B cell (primary cell): ENCODE measurements around the gene PTPRN2. TPM values are rescaled to one million over a fixed set of nuclear protein-coding genes. Genes with fewer than 3 reads are reported as not detected.

Experiments
- ATAC-seq: fragments of 200-7000 bp; cut with Tn5 transposase; one replicate; pipeline ENCODE4 v1.10.0; 2021; ENCODE audit warnings: low read depth, mild to moderate bottlenecking, moderate number of reproducible peaks, moderate library complexity
- CTCF ChIA-PET: fragments of 350-600 bp; sonication (Branson Sonifier 250); formaldehyde crosslinking; loops from one replicate; lab custom pipeline; 2021; ENCODE audit warnings: antibody characterized with exemption, inconsistent platforms; lab: Charles Lee
- POLR2A ChIA-PET: fragments of 350-600 bp; sonication (Branson Sonifier 250); formaldehyde crosslinking; loops from one replicate; lab custom pipeline; 2021; ENCODE audit warnings: antibody characterized with exemption; lab: Charles Lee
- DNase-seq: peaks from one replicate; pipeline ENCODE4 v3.0.0; 2013
- H2AFZ ChIP-seq: 2 replicates; pipeline ENCODE4 v1.6.1; 2012; ENCODE audit warnings: mild to moderate bottlenecking, low read depth, low read length; ENCODE audit not compliant: insufficient read depth, poor library complexity, severe bottlenecking
- H3K27ac ChIP-seq, 2 donors: 1 replicate in 1 of 2; 2 replicates in 1 of 2; pipeline ENCODE4 v1.5.1; 2012 to 2013; ENCODE audit warnings: low read length in 2 of 2, mild to moderate bottlenecking in 2 of 2, moderate library complexity in 1 of 2
- H3K27me3 ChIP-seq, 4 experiments: fragments of 200-600 bp in 1 of 4; sonication (generic) in 1 of 4; replicated peaks in 1 of 4; 1 replicate in 2 of 4; 2 replicates in 2 of 4; pipeline versions ENCODE4 v1.6.1 to v1.7.0; 2013 to 2016; ENCODE audit warnings: low read length in 3 of 4, mild to moderate bottlenecking in 2 of 4, mixed read lengths in 1 of 4, moderate library complexity in 1 of 4; ENCODE audit not compliant: insufficient read depth in 4 of 4, control insufficient read depth in 3 of 4; ENCODE audit errors: control extremely low read depth in 1 of 4
- H3K36me3 ChIP-seq, 2 experiments: replicated peaks in 1 of 2; 1 replicate in 1 of 2; 2 replicates in 1 of 2; pipeline versions ENCODE4 v1.6.1 to v1.7.1; 2013; ENCODE audit warnings: low read length in 1 of 2; ENCODE audit not compliant: insufficient read depth in 2 of 2, control insufficient read depth in 1 of 2; ENCODE audit errors: control extremely low read depth in 1 of 2, extremely low read depth in 1 of 2
- H3K4me1 ChIP-seq, 2 donors: fragments of 200-600 bp in 1 of 2; sonication (generic) in 1 of 2; 1 replicate in 1 of 2; 2 replicates in 1 of 2; pipeline versions ENCODE4 v1.5.1 to v1.6.1; 2013 to 2017; ENCODE audit warnings: low read length in 2 of 2; ENCODE audit not compliant: control insufficient read depth in 2 of 2, insufficient read depth in 2 of 2
- H3K4me2 ChIP-seq: replicated peaks from 2 replicates; pipeline ENCODE3; 2012; ENCODE audit warnings: mild to moderate bottlenecking, low read depth, low read length; ENCODE audit not compliant: poor library complexity, severe bottlenecking
- H3K4me3 ChIP-seq, 5 experiments: fragments of 200-600 bp in 1 of 5; sonication (generic) in 1 of 5; 1 replicate in 3 of 5; 2 replicates in 2 of 5; pipeline versions ENCODE4 v1.5.1 to v1.7.0; 2011 to 2016; ENCODE audit warnings: low read length in 4 of 5, mild to moderate bottlenecking in 4 of 5, low read depth in 2 of 5, control low read depth in 1 of 5, moderate library complexity in 1 of 5; ENCODE audit not compliant: insufficient read depth in 1 of 5; ENCODE audit errors: control extremely low read depth in 1 of 5, extremely low read depth in 1 of 5
- H3K79me2 ChIP-seq: fragments of 200-600 bp; sonication (generic); one replicate; pipeline ENCODE4 v1.6.0; 2016; ENCODE audit warnings: low read length; ENCODE audit not compliant: control insufficient read depth, insufficient read depth
- H3K9ac ChIP-seq: fragments of 200-600 bp; sonication (generic); 2 replicates; pipeline ENCODE4 v1.6.1; 2017; ENCODE audit warnings: mild to moderate bottlenecking, low read length, moderate library complexity
- H3K9me3 ChIP-seq, 3 donors: one replicate each; pipeline versions ENCODE4 v1.6.1 to v1.7.1; 2013; ENCODE audit warnings: low read length in 2 of 3; ENCODE audit not compliant: control insufficient read depth in 2 of 3, insufficient read depth in 1 of 3; ENCODE audit errors: control extremely low read depth in 1 of 3
- H4K20me1 ChIP-seq: 2 replicates; pipeline ENCODE4 v1.6.0; 2012; ENCODE audit warnings: mild to moderate bottlenecking, low read length; ENCODE audit not compliant: insufficient read depth, control insufficient read depth, poor library complexity, severe bottlenecking
- H3K27ac Mint-ChIP-seq: one replicate; pipeline ENCODE4 v1.8.0; 2021; ENCODE audit warnings: mixed read lengths
- H3K27me3 Mint-ChIP-seq: one replicate; pipeline ENCODE4 v1.8.0; 2021; ENCODE audit warnings: mixed read lengths
- H3K4me1 Mint-ChIP-seq: one replicate; pipeline ENCODE4 v1.8.0; 2021; ENCODE audit warnings: mixed read lengths
- H3K4me3 Mint-ChIP-seq: one replicate; pipeline ENCODE4 v1.8.0; 2021; ENCODE audit warnings: mixed read lengths
- H3K9me3 Mint-ChIP-seq: one replicate; pipeline ENCODE4 v1.8.0; 2022; ENCODE audit warnings: mixed read lengths; ENCODE audit not compliant: insufficient read depth
- CTCF ChIP-seq: fragments of 200-600 bp; IDR thresholded peaks from one replicate; pipeline ENCODE4 v1.8.0; 2022; ENCODE audit warnings: antibody characterized with exemption, mild to moderate bottlenecking
- EZH2 ChIP-seq: IDR thresholded peaks from 2 replicates; pipeline ENCODE4 v1.6.1; 2012; ENCODE audit warnings: borderline replicate concordance, low read depth, mild to moderate bottlenecking, moderate library complexity, low read length; ENCODE audit not compliant: insufficient read depth, poor library complexity, severe bottlenecking
- WGBS: methylation state at CpG from one replicate; pipeline ENCODE4 v1.1.5; 2013; ENCODE audit warnings: missing lambda C conversion rate; ENCODE audit not compliant: insufficient coverage; 5-methylcytosine and 5-hydroxymethylcytosine counted together
- intact Hi-C: fragments of 100-400 bp; cut with micrococcal nuclease; formaldehyde crosslinking; loops from one replicate; pipeline ENCODE4 v1.10.0; 2022
- polyA plus RNA-seq: library from polyadenylated mRNA; depleted of rRNA; stranded (reverse); fragments of >200 nt; gene quantifications from 2 replicates; pipeline ENCODE4 v1.2.3, GENCODE V29; 2012
- total RNA-seq, 2 donors: library from RNA; stranded (reverse); fragments of 120-200 nt in 1 of 2; gene quantifications; 1 replicate in 1 of 2; 2 replicates in 1 of 2; pipeline versions ENCODE4 v1.2.3 to v1.2.4, GENCODE V29; 2013 to 2022

Gene PTPRN2
- total and polyA plus RNA-seq, 2 donors (not counting 1 experiment from before 2014, with no cell fraction given): 2.0 to 5.0 TPM

- H2AFZ ChIP-seq: no peak overlapping the region
- WGBS: 90% methylated on average over 17 of the region's 17 CpGs
- intact Hi-C loops: no loop called here
These were observed 512.0 kb downstream of the PTPRN2 start for GRCh38 chr7:158075633-158076001.

More at GRCh38 chr7:158075633-158076001, 512.0 kb downstream of the PTPRN2 start:
- TF ChIP-seq EZH2 (no peak), CTCF (no peak)
- no peaks in the 10 kb centered on the region for H3K4me1 Mint-ChIP-seq
- H3K27ac Mint-ChIP-seq: no peak overlapping the region
- no peaks in the 10 kb centered on the region for H3K4me1 ChIP-seq
- no peak for ATAC-seq
- H3K9me3 ChIP-seq: peaks cover 0 to 51% (median 0%) of the 10 kb centered on the region in 3 donors
- H3K4me3 ChIP-seq: no peak overlapping the region
- H3K9ac ChIP-seq: no peak overlapping the region
- POLR2A ChIA-PET: no interaction called here
- H3K27me3 ChIP-seq: no peaks in the 10 kb centered on the region
- no peak for DNase-seq
- H3K27ac ChIP-seq: no peak overlapping the region
- CTCF ChIA-PET: no interaction called here
- H3K4me2 ChIP-seq: no peak overlapping the region
- no peaks in the 10 kb centered on the region for H4K20me1 ChIP-seq
- no peaks in the 10 kb centered on the region for H3K79me2 ChIP-seq
- no peaks in the 10 kb centered on the region for H3K36me3 ChIP-seq
- H3K4me3 Mint-ChIP-seq: no peak overlapping the region
- no peaks in the 10 kb centered on the region for H3K9me3 Mint-ChIP-seq
- H3K27me3 Mint-ChIP-seq: no peaks in the 10 kb centered on the region
